GM15510 (cell line): ENCODE data around the gene PTGFR.

Experiments used
- POLR2A ChIP-seq: IDR thresholded peaks from 3 replicates; pipeline ENCODE4 v1.6.1; 2011; ENCODE audit warnings: borderline replicate concordance; ENCODE audit not compliant: insufficient read length; ENCODE audit errors: extremely low read depth

Gene PTGFR

GRCh38 chr1:78490861-78491450 lies at the start of gene PTGFR:
Gene PTGFR (plus strand): TSS chr1:78490974. CDS start chr1:78492744, 1,770 bp downstream.
- no peak for TF ChIP-seq POLR2A

- no peak for TF ChIP-seq POLR2A
Measured at GRCh38 chr1:78441921-78442320, 48.9 kb upstream of the PTGFR start.

- no peak for TF ChIP-seq POLR2A
Measured at GRCh38 chr1:78447086-78447485, 43.7 kb upstream of the PTGFR start.

DNA sequence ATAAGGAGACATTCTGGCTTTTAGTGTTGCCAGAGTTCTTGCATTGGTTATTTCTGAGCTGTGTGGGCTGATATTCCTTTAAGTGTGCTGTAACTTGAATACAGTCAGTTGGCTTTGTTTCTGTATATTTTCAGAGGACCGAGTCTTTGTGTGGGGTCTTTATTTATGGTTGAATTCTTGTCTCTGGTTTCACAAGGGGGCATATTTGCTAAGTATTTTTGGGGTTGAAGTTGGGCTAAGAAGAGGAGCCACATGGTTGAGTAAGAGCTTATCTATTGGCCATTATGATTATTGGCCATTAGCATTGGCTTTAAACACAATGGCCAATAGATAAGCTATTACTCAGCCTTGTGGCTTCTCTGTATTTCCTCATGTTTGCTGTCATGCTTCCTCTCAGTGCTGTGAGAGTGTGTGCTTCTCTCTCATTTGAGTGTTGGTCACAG lies 26.3 kb upstream of the PTGFR start:
- no peak for TF ChIP-seq POLR2A

DNA sequence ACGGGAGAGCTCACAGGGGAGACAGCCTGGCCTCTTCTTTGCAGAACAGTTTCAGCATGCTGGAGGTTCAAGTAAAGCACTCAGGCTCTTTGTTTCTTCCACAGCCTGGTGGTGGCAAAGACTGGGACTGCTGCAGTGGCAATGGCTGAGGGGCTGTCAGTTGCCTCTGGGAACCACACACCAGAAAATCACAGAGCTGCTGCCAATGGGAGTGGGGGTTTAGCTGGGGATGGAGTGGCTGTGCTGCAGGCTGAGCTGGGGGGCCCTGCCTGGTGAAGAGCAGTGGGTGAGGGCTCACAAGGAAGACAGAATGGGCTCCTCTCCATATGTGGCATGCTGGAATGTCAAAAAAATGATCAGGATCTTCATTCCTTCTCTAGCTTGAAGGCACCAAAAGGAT lies 25.6 kb upstream of the PTGFR start:
- no peak for TF ChIP-seq POLR2A

DNA sequence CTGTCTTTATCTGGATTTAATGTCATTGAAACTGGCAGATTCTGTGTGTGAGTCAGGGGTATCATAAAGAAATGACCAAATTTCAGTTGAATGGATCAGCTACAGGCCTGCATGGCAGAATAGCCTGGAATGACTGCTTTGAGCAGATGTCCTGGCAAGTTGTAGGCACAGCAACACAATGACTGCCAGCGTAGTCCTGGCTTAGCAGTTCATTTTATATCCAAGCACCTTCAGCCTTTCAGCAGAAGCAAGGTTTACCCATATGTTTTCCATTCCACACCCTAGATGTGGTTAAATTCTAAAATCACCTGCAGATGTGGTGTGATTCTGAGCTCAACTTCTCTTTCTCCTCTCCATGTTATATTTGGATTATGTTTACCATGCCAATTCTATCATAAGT lies 22.3 kb upstream of the PTGFR start:
- no peak for TF ChIP-seq POLR2A

DNA sequence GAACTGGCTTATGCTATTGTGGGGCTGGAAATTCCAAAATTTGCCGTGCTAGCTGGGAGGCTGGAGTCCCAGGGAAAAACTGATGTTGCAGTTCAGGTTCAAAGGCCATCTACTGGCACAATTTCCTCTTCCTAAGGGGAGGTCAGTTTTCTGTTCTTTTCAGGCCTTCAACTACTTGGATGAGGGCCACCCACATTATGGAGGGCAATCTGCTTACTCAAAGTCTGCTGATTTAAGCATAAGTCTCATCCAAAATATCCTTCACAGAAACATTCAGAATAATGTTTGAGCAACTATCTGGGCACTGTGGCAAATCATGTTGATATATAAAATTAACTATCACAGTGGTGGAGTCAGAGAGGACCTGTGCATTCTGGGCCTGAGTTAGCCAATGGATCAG lies 21.2 kb upstream of the PTGFR start:
- no peak for TF ChIP-seq POLR2A

GRCh38 chr1:78471890-78472620 lies 18.7 kb upstream of the PTGFR start:
- no peak for TF ChIP-seq POLR2A

- TF ChIP-seq POLR2A = no peak
Measured at GRCh38 chr1:78472851-78473496, 17.8 kb upstream of the PTGFR start.

GRCh38 chr1:78474092-78474491 lies 16.7 kb upstream of the PTGFR start:
- no peak for TF ChIP-seq POLR2A

DNA sequence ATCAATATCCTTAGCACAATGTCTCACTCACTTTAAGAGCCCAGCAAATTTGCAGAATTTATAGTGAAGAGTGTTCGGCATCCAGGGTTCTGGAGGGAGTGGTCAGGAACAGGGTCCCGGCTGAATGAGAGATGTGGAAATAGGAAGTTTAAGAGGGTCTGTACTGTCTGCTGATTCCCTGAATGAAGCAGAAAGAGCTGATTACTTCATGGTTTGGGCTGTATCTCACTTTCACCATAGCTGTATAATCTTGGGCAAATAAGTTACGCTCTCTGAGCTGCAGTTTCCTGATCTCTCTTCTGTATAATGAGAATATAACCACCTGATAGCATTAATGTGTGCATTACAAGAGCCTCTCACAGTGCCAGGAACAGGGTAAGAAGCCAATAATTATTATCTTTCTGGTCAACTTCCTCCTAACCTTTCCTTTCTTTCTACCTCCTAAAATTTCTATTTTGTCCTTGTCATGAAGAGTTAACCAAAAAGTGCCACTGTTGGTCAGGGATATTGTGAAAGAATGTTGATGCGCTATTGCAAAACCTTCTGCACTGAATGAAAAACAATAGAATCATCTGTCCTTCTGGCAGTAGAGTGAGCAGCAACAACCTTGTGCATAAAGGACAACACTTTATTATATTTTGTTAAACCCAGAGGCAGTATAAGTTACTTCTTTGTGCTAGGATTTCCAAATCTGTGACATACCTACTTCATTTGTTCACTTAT lies 14.7 kb upstream of the PTGFR start:
- TF ChIP-seq POLR2A = no peak

DNA sequence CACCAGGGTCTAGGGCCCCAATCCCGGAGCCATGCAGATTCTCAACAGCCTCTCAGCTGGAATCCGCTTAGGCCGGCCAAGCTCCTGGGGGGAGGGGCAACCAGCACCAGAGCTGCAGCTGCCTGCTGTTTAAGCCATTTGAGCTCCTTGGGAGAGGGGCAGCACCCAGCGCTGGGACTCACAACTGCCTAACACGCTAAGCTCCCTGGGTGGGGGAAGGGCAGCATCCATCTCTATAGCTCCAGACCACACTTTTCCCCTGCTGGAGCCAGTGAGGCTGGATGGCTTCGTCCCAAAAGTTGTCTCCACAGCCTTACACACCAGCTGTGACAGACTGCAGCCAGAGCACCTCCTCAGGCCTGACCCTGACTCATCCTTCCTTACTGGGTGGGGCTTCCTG lies 6.9 kb upstream of the PTGFR start:
- no peak for TF ChIP-seq POLR2A

- no peak for TF ChIP-seq POLR2A
Measured at GRCh38 chr1:78491451-78492071, 787 bp downstream of the PTGFR start.

DNA sequence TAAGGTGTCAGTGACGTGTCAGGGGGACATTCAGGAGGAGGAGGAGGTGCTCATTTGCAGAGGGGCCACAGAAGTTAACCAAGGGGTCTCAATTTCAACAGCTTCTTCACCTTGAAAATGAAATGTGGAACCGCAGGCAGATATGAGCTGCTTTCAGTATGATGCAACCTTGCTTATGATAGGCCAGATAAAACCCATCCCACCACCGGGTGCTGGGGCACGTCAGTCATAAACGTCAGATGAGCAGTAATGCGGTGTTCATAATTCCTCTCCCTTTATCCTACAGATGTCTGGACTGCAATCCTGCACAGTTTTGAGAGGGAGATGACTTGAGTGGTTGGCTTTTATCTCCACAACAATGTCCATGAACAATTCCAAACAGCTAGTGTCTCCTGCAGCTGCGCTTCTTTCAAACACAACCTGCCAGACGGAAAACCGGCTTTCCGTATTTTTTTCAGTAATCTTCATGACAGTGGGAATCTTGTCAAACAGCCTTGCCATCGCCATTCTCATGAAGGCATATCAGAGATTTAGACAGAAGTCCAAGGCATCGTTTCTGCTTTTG lies 1.7 kb downstream of the PTGFR start:
- TF ChIP-seq POLR2A = no peak
